ENCODE measurements around the gene RER1. TPM values are rescaled to one million over a fixed set of nuclear protein-coding genes. Genes with fewer than 3 reads are reported as not detected.

The RER1 gene
- total and polyA plus RNA-seq, 12 donors, result 55.5 to 107 (median 77.3) TPM

GRCh38 chr1:2386636-2387611 is 4.7 kb upstream of the RER1 start:
- ATAC-seq (no peak), DNase-seq (peak in 1 of 2 donors; percentile 7)
- H3K36me3 ChIP-seq, result peaks cover 0 to 8% (median 0%) of the 10 kb centered on the region in 9 donors
- peaks cover under 1 to 16% (median 11%) of the 10 kb centered on the region in 9 donors for H3K4me1 ChIP-seq
- WGBS, 2 donors, result 96 to 97% methylated on average over 30 of the region's 30 CpGs
- no peak overlapping the region for H3K4me3 ChIP-seq
- intact Hi-C loops (cut with DNase I), result loop anchor here in 1 of 10 donors (10.0 kb wide), 1 partner anchor 72 kb away; no protein-coding TSS in a partner anchor
- no peak overlapping the region for H3K27ac ChIP-seq
- no peaks in the 10 kb centered on the region for H3K27me3 ChIP-seq
- no peak for TF ChIP-seq CTCF (IDR thresholded peaks at IDR 0.05)
- H3K9me3 ChIP-seq, result no peaks in the 10 kb centered on the region

- Histone ChIP-seq H3K36me3 (peaks cover 0 to 12% (median 0%) of the 10 kb centered on the region in 9 donors), H3K9me3 (no peaks in the 10 kb centered on the region), H3K27me3 (no peaks in the 10 kb centered on the region), H3K4me1 (peaks cover 9 to 24% (median 21%) of the 10 kb centered on the region in 9 donors), H3K27ac (no peak overlapping the region), H3K4me3 (no peak overlapping the region)
- DNase-seq (no peak), ATAC-seq (no peak)
- intact Hi-C loops (cut with DNase I), result loop anchor here in 1 of 10 donors (10.0 kb wide), 1 partner anchor 73 kb away; no protein-coding TSS in a partner anchor
- TF ChIP-seq CTCF (IDR thresholded peaks at IDR 0.05), result no peak
- 94% methylated on average over 32 of the region's 32 CpGs for WGBS, 2 donors
These were observed 3.4 kb upstream of the RER1 start for GRCh38 chr1:2388004-2388913.

- H3K27ac ChIP-seq, result no peak overlapping the region
- DNase-seq (no peak), ATAC-seq (no peak)
- no peaks in the 10 kb centered on the region for H3K9me3 ChIP-seq
- H3K36me3 ChIP-seq, result peaks cover 0 to 23% (median 4%) of the 10 kb centered on the region in 9 donors
- H3K4me1 ChIP-seq, result peaks cover 9 to 38% (median 31%) of the 10 kb centered on the region in 9 donors
- no peak overlapping the region for H3K4me3 ChIP-seq
- no peak for TF ChIP-seq CTCF (IDR thresholded peaks at IDR 0.05)
- WGBS, 2 donors, result 93 to 94% methylated on average over 7 of the region's 7 CpGs
- intact Hi-C loops (cut with DNase I), result loop anchor here in 1 of 10 donors (10.0 kb wide), 1 partner anchor 75 kb away; no protein-coding TSS in a partner anchor
- no peaks in the 10 kb centered on the region for H3K27me3 ChIP-seq
These were observed 2.0 kb upstream of the RER1 start for GRCh38 chr1:2389644-2390043.

Measured in heart right ventricle (tissue), 16 donors.